ENCODE results near the gene SLC4A2. TPM values are rescaled to one million over a fixed set of nuclear protein-coding genes. Genes with fewer than 3 reads are reported as not detected.
A peak's percentile ranks its signal among the peaks of the same experiment; 100 is the strongest.

SLC4A2 gene
- total and polyA plus RNA-seq, 12 donors, result 31.5 to 258 (median 151) TPM

DNA sequence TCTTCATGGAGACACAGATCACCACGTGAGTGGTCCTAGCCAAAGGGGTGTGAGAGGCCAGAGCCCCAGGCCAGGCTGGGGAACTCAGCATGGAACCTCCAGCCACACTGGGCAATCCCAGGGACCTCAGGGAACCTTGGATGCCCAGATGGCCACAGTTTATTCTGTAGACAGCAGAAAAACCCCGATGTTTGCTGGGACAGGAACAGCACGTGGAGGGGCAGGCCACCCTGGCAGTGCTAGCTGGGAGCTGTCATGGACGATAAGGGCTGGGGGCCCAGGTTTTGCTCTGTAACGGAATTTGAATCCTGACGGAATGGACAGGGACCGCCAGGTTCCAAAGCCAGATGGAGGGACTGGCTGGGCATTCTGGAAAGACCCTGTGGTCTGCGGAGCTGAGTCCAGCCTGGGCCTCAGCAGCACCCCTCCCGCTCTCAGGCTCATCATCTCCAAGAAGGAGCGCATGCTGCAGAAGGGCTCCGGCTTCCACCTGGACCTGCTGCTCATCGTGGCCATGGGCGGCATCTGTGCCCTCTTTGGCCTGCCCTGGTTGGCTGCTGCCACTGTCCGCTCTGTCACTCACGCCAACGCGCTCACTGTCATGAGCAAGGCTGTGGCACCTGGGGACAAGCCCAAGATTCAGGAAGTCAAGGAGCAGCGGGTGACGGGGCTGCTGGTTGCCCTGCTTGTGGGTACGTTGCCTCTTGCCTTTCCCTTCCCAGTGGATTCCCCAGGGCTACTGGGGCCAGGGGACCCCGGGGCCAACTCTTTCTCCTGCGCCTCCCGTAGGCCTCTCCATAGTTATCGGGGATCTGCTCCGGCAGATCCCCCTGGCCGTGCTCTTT, 15.7 kb downstream of the SLC4A2 start:
- intact Hi-C loops (cut with DNase I), result no loop called here
- Histone ChIP-seq H3K4me1 (replicated peaks in 1 of 2) (peaks cover 10 to 26% of the 10 kb centered on the region in 2 donors), H3K27me3 (no peaks in the 10 kb centered on the region), H3K36me3 (replicated peaks in 1 of 2) (peaks cover 0 to 55% of the 10 kb centered on the region in 2 donors), H3K4me3 (no peak overlapping the region), H3K27ac (no peak overlapping the region), H3K9me3 (replicated peaks in 1 of 3) (no peaks in the 10 kb centered on the region)
- 92 to 93% (median 93%) methylated on average over 14 to 26 of the region's 26 CpGs for WGBS, 4 donors
- TF ChIP-seq POLR2A (IDR thresholded peaks at IDR 0.05), result no peak
- DNase-seq, result no peak

GRCh38 chr7:151075662-151075971, 16.2 kb downstream of the SLC4A2 start:
- Histone ChIP-seq H3K27ac (no peak overlapping the region), H3K9me3 (replicated peaks in 1 of 3) (no peaks in the 10 kb centered on the region), H3K27me3 (no peaks in the 10 kb centered on the region), H3K36me3 (replicated peaks in 1 of 2) (peaks cover 0 to 50% of the 10 kb centered on the region in 2 donors), H3K4me3 (no peak overlapping the region), H3K4me1 (replicated peaks in 1 of 2) (peaks cover 10 to 26% of the 10 kb centered on the region in 2 donors)
- TF ChIP-seq, protein P1, sequence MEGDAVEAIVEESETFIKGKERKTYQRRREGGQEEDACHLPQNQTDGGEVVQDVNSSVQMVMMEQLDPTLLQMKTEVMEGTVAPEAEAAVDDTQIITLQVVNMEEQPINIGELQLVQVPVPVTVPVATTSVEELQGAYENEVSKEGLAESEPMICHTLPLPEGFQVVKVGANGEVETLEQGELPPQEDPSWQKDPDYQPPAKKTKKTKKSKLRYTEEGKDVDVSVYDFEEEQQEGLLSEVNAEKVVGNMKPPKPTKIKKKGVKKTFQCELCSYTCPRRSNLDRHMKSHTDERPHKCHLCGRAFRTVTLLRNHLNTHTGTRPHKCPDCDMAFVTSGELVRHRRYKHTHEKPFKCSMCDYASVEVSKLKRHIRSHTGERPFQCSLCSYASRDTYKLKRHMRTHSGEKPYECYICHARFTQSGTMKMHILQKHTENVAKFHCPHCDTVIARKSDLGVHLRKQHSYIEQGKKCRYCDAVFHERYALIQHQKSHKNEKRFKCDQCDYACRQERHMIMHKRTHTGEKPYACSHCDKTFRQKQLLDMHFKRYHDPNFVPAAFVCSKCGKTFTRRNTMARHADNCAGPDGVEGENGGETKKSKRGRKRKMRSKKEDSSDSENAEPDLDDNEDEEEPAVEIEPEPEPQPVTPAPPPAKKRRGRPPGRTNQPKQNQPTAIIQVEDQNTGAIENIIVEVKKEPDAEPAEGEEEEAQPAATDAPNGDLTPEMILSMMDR (IDR thresholded peaks at IDR 0.05), result no peak
- TF ChIP-seq POLR2A (IDR thresholded peaks at IDR 0.05), result no peak
- no peak for DNase-seq
- 83 to 90% (median 89%) methylated on average over 3 to 7 of the region's 7 CpGs for WGBS, 4 donors
- intact Hi-C loops (cut with DNase I), result no loop called here

- Histone ChIP-seq H3K4me3 (no peak overlapping the region), H3K4me1 (replicated peaks in 1 of 2) (peaks cover 12 to 28% of the 10 kb centered on the region in 2 donors), H3K27me3 (no peaks in the 10 kb centered on the region), H3K36me3 (replicated peaks in 1 of 2) (peaks cover 0 to 46% of the 10 kb centered on the region in 2 donors), H3K27ac (no peak overlapping the region), H3K9me3 (replicated peaks in 1 of 3) (no peaks in the 10 kb centered on the region)
- TF ChIP-seq, protein P1 (IDR thresholded peaks at IDR 0.05), result no peak
- no peak for TF ChIP-seq POLR2A (IDR thresholded peaks at IDR 0.05)
- WGBS, 4 donors, result 86 to 89% (median 87%) methylated on average over 12 to 22 of the region's 22 CpGs
- DNase-seq, result no peak
- intact Hi-C loops (cut with DNase I), result no loop called here
Observed at GRCh38 chr7:151075978-151076426, 16.6 kb downstream of the SLC4A2 start.

DNA sequence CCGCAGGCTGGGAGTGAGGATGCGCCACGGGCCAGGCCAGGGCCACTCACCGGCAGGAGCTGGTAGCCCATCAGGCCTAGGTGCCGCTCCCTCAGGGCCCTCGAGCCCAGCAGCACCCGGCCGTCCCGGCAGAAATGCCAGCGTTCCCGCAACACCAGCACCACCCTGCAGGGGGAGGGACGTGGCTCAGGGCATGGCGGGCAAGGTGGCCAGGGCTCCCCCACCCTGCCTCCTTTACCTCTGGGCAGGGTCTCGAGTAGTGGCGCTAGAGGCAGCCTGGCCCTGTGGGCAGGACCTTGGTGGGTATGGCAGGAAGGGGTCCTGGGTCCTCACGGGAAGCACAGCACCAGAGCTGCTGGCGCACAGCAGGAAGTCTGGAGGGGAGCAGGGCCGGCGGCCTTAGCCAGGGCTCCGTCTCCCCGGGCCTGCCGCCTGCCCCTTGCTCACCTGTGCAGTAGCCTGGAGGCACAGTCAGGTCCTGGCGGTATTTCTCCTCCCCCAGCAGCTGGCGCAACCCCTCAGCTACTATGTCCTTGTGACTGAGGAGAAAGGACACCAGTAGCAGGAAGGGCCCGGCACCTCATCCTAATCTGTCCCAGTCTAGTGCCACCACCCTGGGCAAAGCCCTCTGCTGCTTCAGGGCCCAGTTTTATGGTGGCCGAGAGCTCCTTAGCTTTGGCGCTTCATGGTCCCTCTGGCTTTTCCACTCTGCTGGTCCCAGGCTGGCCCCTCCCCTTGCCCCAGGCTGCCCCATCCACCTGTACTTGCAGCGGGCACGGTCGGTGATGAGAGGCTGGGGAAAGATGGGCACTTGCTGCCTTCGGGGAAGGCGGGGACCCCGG, 17.7 kb downstream of the SLC4A2 start:
- peak overlapping the region in 1 of 5 donors; percentile 47 for H3K27ac ChIP-seq
- H3K9me3 ChIP-seq (replicated peaks in 1 of 3), result no peaks in the 10 kb centered on the region
- no peaks in the 10 kb centered on the region for H3K27me3 ChIP-seq
- H3K36me3 ChIP-seq (replicated peaks in 1 of 2), result peaks cover 0 to 35% of the 10 kb centered on the region in 2 donors
- intact Hi-C loops (cut with DNase I), result no loop called here
- H3K4me1 ChIP-seq (replicated peaks in 1 of 2), result peaks cover 23 to 39% of the 10 kb centered on the region in 2 donors
- WGBS, 4 donors, result 64 to 81% (median 70%) methylated on average over 15 to 33 of the region's 33 CpGs
- no peak overlapping the region for H3K4me3 ChIP-seq
- DNase-seq, result peak in 1 of 7 donors; percentile 43
- no peak for TF ChIP-seq POLR2A (IDR thresholded peaks at IDR 0.05)
- TF ChIP-seq, protein P1 (IDR thresholded peaks at IDR 0.05), result peak in 3 of 6 experiments; percentile 13 to 22 (median 19)
